GM06990 (cell line): Measurements from ENCODE around the gene IFT172.

ENCODE experiments used
- DNase-seq: peaks from one replicate; pipeline ENCODE4 v3.0.0-alpha.2; 2011; ENCODE audit not compliant: insufficient read length; ENCODE audit errors: extremely low read depth
- H3K27me3 ChIP-seq: replicated peaks from 2 replicates; pipeline ENCODE4 v1.6.0; 2011; ENCODE audit warnings: low read length; ENCODE audit not compliant: control insufficient read depth, insufficient read depth
- H3K36me3 ChIP-seq: 2 replicates; pipeline ENCODE4 v1.5.1; 2011; ENCODE audit warnings: low read length; ENCODE audit not compliant: control insufficient read depth, insufficient read depth
- H3K4me3 ChIP-seq: replicated peaks from 2 replicates; pipeline ENCODE4 v1.5.1; 2011; ENCODE audit warnings: low read depth, mild to moderate bottlenecking, control low read depth, low read length
- CTCF ChIP-seq: IDR thresholded peaks from 2 replicates; pipeline ENCODE4 v1.5.1; 2011; ENCODE audit warnings: low read length, control low read depth, mild to moderate bottlenecking, inconsistent platforms; ENCODE audit not compliant: insufficient read depth, poor library complexity, severe bottlenecking

IFT172 gene

GRCh38 chr2:27520316-27520715 is 30.8 kb upstream of the IFT172 start:
- H3K36me3 ChIP-seq = no peaks in the 10 kb centered on the region
- TF ChIP-seq CTCF = no peak

DNA sequence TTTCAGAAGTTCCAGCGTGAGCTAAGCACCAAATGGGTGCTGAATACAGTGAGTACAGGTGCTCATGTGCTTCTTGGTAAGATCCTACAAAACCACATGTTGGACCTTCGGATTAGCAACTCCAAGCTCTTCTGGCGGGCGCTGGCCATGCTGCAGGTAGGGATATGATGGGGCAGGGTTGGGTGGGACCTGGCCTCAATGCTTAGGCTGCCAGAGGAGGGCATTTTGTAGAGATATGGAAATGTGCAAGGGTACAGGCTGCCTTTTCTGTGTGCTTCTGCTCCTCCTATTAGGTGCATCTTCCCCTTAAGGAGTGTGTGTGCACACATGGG is 29.2 kb upstream of the IFT172 start:
- Histone ChIP-seq H3K36me3 (no peaks in the 10 kb centered on the region), H3K4me3 (no peak overlapping the region), H3K27me3 (no peaks in the 10 kb centered on the region; the same call in 1 of the 2 replicates)
- no peak for DNase-seq
- TF ChIP-seq CTCF = no peak

More at GRCh38 chr2:27520316-27520715, 30.8 kb upstream of the IFT172 start:
- DNase-seq = no peak
- no peaks in the 10 kb centered on the region; the same call in 1 of the 2 replicates for H3K27me3 ChIP-seq
- H3K4me3 ChIP-seq = no peak overlapping the region

- H3K27me3 ChIP-seq = no peaks in the 10 kb centered on the region; the same call in 1 of the 2 replicates
- H3K4me3 ChIP-seq = no peak overlapping the region
- H3K36me3 ChIP-seq = no peaks in the 10 kb centered on the region
- no peak for DNase-seq
- no peak for TF ChIP-seq CTCF
These were observed 28.7 kb upstream of the IFT172 start for GRCh38 chr2:27518113-27518781.

GRCh38 chr2:27509326-27509725 is 19.8 kb upstream of the IFT172 start:
- DNase-seq = no peak
- Histone ChIP-seq H3K27me3 (no peaks in the 10 kb centered on the region; the same call in 1 of the 2 replicates), H3K4me3 (no peak overlapping the region), H3K36me3 (no peaks in the 10 kb centered on the region)
- no peak for TF ChIP-seq CTCF

GRCh38 chr2:27507293-27507692 is 17.8 kb upstream of the IFT172 start:
- no peak for DNase-seq
- no peaks in the 10 kb centered on the region; the same call in 1 of the 2 replicates for H3K27me3 ChIP-seq
- TF ChIP-seq CTCF = no peak

GRCh38 chr2:27506587-27506986 is 17.0 kb upstream of the IFT172 start:
- DNase-seq = no peak
- no peak for TF ChIP-seq CTCF
- Histone ChIP-seq H3K27me3 (no peaks in the 10 kb centered on the region; the same call in 1 of the 2 replicates), H3K36me3 (no peaks in the 10 kb centered on the region), H3K4me3 (no peak overlapping the region)

More at GRCh38 chr2:27507293-27507692, 17.8 kb upstream of the IFT172 start:
- Histone ChIP-seq H3K4me3 (no peak overlapping the region), H3K36me3 (no peaks in the 10 kb centered on the region)
